GM13977 (cell line): ENCODE results near the gene KCNQ5.

Experiments used
- DNase-seq: peaks from one replicate; pipeline ENCODE4 v3.0.0; 2012; ENCODE audit warnings: low spot score
- in situ Hi-C: fragments of 300-500 bp; cut with MboI; formaldehyde crosslinking; loops from one replicate; pipeline ENCODE4 v1.12.0; 2022; ENCODE audit warnings: low sequenced_read_pairs, low pct_unique_long_range_greater_than_20kb, mixed read lengths, inconsistent platforms; ENCODE audit not compliant: unreplicated experiment
- TF ChIP-seq, protein P1 (sequence below): IDR thresholded peaks from 2 replicates; pipeline ENCODE4 v1.5.1; 2012; ENCODE audit warnings: mild to moderate bottlenecking, control low read depth; ENCODE audit not compliant: insufficient read depth; ENCODE audit errors: extremely low read depth, missing control alignments

The KCNQ5 gene

DNA sequence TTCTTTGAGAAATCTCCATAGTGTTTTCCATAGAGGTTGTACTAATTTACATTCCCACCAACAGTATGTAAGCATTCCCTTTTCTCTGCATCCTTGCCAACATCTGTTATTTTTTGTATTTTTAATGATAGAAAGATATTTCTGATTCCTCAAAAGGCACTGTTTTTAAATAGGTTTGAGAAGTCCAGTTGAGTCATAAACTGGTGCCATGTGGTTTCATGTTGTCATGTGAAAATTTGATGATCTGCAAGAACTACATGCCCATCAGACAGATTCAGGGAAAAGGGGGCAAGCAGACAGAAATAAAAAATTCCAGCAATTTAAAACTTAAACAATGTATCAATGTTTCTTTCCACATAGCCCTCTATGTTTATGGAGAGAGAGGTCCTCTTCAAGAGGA lies 227.5 kb downstream of the KCNQ5 start:
- DNase-seq = no peak
- TF ChIP-seq, protein P1, sequence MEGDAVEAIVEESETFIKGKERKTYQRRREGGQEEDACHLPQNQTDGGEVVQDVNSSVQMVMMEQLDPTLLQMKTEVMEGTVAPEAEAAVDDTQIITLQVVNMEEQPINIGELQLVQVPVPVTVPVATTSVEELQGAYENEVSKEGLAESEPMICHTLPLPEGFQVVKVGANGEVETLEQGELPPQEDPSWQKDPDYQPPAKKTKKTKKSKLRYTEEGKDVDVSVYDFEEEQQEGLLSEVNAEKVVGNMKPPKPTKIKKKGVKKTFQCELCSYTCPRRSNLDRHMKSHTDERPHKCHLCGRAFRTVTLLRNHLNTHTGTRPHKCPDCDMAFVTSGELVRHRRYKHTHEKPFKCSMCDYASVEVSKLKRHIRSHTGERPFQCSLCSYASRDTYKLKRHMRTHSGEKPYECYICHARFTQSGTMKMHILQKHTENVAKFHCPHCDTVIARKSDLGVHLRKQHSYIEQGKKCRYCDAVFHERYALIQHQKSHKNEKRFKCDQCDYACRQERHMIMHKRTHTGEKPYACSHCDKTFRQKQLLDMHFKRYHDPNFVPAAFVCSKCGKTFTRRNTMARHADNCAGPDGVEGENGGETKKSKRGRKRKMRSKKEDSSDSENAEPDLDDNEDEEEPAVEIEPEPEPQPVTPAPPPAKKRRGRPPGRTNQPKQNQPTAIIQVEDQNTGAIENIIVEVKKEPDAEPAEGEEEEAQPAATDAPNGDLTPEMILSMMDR = no peak
- in situ Hi-C loops = no loop called here

DNA sequence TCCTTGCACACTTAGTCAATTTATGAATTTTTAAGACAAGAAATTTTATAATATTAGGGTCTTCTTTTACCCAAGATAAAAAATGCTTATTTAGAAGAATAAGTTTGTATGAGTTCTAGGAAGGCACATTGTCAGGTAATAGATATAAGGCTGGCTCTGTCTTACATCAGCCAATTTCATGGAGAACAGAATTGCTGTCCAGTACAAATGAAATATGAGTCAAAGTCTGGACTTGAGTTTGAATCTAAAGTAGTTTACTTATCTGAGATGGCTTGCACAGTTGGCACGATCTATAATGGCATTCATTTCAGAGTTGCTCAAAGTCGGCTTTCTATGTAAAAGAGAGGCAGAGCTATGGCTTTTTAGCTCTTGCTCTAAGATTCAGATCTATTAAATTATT lies 228.2 kb downstream of the KCNQ5 start:
- TF ChIP-seq, protein P1 = no peak
- in situ Hi-C loops = no loop called here

DNA sequence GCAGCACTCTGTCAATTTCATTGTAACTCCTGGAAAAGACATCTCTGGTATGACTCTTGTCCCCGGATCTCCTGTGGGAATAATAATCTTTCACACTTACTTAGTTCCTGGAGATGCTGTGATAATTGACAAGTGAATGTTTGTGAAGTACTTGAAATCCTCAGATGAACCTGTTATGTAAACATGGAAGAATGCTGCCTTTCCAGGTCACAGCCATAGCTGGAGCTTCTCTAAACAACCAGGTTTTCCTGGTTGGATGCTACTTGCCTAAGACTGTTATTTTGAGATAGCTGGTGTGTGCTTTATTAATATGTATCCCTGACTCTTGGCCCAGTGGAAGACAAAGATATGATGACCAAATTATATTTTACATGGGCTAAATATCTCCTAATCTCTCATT lies 228.6 kb downstream of the KCNQ5 start:
- in situ Hi-C loops = no loop called here
- TF ChIP-seq, protein P1 = no peak
- DNase-seq = no peak

More for the DNA sequence above, 228.2 kb downstream of the KCNQ5 start:
- no peak for DNase-seq

DNA sequence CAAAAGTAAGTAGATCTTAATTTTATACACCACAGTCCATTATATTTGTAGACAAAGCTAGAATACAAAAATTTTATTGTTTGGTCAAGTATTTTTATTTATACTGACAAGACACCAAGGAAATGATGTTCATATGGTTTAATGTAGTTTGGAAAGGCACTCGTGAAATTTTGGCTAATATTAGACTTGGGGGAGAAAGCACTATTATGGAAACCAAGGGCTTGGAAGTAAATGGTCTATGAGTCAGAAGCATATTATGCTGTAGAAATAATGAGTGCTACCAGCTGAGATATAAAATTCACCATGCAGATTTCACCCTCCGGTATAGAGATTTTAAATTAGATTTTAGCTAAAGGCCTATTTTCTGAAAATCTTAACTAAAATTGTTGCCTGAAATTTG lies 233.6 kb downstream of the KCNQ5 start:
- no peak for DNase-seq
- TF ChIP-seq, protein P1 = no peak
- in situ Hi-C loops = no loop called here

DNA sequence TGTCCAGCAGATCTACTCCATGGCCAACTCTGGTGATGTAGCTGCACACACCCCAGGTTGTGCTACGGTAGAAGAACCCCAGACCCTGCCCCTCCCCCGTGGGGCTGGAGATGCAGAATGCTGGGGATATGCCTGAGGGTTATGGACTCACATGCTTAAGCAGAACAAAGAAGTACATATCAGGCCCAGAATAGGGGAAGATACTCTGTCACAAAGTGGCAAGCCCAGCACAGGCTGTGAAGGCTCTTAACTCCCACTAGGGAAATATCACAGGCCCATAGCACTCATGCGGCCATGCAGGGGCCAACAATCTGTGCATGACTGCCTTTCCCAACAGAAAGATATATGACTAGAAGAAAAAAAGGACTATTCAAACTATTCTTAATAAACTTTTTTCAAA lies 234.9 kb downstream of the KCNQ5 start:
- in situ Hi-C loops = no loop called here
- TF ChIP-seq, protein P1 = no peak
- no peak for DNase-seq

DNA sequence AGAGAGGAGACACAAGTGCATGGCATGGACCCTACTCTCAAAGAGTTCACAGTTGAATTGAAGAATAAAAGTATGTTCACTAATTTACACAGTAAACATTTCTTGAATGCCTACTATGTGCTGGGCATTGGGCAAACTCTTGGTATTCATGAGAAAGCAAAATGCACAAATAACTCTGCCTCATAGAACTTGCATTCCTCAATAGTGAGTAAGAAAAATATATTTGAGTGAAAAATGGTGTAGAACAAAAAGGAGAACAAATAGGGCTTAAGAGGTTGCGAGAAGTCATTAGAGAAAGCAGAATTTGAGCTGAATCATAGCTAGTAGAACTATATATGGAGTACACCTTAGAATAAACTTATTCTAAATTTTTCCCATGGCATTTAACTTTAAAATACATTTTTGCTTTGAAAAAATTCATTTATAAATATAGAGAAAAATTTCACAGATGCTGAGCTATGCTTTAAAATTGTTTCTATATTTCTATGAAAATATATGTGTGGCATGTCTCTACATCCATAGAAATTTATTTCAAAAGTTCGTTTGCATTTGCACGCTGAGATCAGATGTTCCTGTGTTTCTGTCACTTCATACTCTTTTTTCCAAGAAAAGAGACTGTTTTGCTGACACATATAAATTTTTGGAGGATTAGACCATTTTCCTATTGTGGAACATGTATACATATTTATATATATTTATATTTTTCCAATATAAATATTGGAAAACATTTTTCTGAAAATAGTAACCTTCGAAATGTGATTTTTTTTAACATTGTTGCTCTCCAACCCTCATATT lies 236.1 kb downstream of the KCNQ5 start:
- TF ChIP-seq, protein P1 = no peak
- no peak for DNase-seq
- in situ Hi-C loops = no loop called here
